Esophagus squamous epithelium (tissue), 5 donors: ENCODE measurements around the gene DUSP11. TPM values are rescaled to one million over a fixed set of nuclear protein-coding genes. Genes with fewer than 3 reads are reported as not detected.

ENCODE experiments used
- DNase-seq: peaks from one replicate; lab custom pipeline; 2025; lab: John Stamatoyannopoulos, UW
- H3K27ac ChIP-seq, 4 donors: fragments of 200-600 bp; sonication (generic); one replicate each; pipeline ENCODE4 v1.5.1; 2016 to 2019; ENCODE audit warnings: mild to moderate bottlenecking in 1 of 4
- H3K27me3 ChIP-seq, 4 donors: fragments of 200-600 bp; sonication (generic); 1 replicate in 3 of 4; 2 replicates in 1 of 4; pipeline versions ENCODE4 v1.5.1 to v1.6.0; 2017 to 2021; ENCODE audit warnings: antibody characterized with exemption in 1 of 4
- H3K36me3 ChIP-seq, 3 donors: fragments of 200-600 bp; sonication (generic); one replicate each; pipeline ENCODE4 v1.5.1; 2016 to 2019
- H3K4me1 ChIP-seq, 3 donors: fragments of 200-600 bp; sonication (generic); one replicate each; pipeline ENCODE4 v1.5.1; 2017 to 2019
- H3K4me3 ChIP-seq, 4 donors: fragments of 200-600 bp; sonication (generic); 1 replicate in 3 of 4; 2 replicates in 1 of 4; pipeline ENCODE4 v1.5.1; 2016 to 2019; ENCODE audit warnings: mild to moderate bottlenecking in 2 of 4, moderate library complexity in 1 of 4
- H3K9me3 ChIP-seq, 3 donors: fragments of 200-600 bp; sonication (generic); one replicate each; pipeline ENCODE4 v1.5.1; 2016 to 2019
- POLR2A ChIP-seq, 4 donors: fragments of 450-650 bp; IDR thresholded peaks; one replicate each; pipeline ENCODE4 v1.6.1; 2017; ENCODE audit warnings: antibody characterized with exemption in 4 of 4, mild to moderate bottlenecking in 4 of 4, moderate library complexity in 3 of 4
- WGBS, 2 donors: methylation state at CpG; one replicate each; pipeline ENCODE4 v1.1.5; 2018; 5-methylcytosine and 5-hydroxymethylcytosine counted together
- intact Hi-C: fragments of 100-400 bp; cut with DNase I; formaldehyde crosslinking; loops from one replicate; pipeline ENCODE4 v1.15.0; 2022
- total RNA-seq, 4 donors: library from RNA; depleted of rRNA; stranded (reverse); fragments of >200 nt; gene quantifications; one replicate each; pipeline ENCODE4 v1.1.0, GENCODE V29; 2016
- TF ChIP-seq, protein P1 (sequence below), 6 experiments: fragments of 450-650 bp in 4 of 6; fragments of 200-600 bp in 2 of 6; sonication (generic) in 2 of 6; IDR thresholded peaks; one replicate each; pipeline ENCODE4 v1.5.1; 2016 to 2019; ENCODE audit warnings: antibody characterized with exemption in 6 of 6, mild to moderate bottlenecking in 4 of 6, moderate library complexity in 4 of 6
- donor health status: DM: yes; HTN: yes; CAD: no.

The DUSP11 gene
- total RNA-seq, 4 donors from 2014 or later, result 24.5 to 48.2 (median 41.0) TPM

DNA sequence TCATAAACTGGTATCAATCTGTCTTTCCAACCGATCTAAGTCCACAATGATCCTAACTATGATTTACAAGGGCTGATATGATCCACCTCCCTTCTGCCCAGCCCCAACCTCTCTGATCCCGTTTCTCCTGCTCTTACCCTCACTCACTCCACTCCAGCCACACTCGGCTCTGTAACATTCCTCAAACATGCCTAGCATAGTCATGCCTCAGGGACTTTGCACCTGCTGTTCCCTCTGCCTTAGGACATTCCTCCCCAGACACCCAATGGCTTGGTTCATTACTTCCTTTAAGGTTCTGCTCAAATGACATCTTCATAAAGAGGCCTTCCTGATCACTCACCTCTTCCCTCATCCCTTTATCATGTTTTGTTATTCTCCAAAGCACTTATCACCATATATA lies 9.2 kb downstream of the DUSP11 start:
- TF ChIP-seq, protein P1, sequence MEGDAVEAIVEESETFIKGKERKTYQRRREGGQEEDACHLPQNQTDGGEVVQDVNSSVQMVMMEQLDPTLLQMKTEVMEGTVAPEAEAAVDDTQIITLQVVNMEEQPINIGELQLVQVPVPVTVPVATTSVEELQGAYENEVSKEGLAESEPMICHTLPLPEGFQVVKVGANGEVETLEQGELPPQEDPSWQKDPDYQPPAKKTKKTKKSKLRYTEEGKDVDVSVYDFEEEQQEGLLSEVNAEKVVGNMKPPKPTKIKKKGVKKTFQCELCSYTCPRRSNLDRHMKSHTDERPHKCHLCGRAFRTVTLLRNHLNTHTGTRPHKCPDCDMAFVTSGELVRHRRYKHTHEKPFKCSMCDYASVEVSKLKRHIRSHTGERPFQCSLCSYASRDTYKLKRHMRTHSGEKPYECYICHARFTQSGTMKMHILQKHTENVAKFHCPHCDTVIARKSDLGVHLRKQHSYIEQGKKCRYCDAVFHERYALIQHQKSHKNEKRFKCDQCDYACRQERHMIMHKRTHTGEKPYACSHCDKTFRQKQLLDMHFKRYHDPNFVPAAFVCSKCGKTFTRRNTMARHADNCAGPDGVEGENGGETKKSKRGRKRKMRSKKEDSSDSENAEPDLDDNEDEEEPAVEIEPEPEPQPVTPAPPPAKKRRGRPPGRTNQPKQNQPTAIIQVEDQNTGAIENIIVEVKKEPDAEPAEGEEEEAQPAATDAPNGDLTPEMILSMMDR (IDR thresholded peaks at IDR 0.05), result no peak
- no peak for TF ChIP-seq POLR2A (IDR thresholded peaks at IDR 0.05)
- WGBS, 2 donors, result 72 to 87% methylated on average over 3 of the region's 3 CpGs
- DNase-seq, result no peak
- Histone ChIP-seq H3K36me3 (peaks cover 5 to 99% (median 36%) of the 10 kb centered on the region in 3 donors), H3K27ac (no peak overlapping the region), H3K9me3 (no peaks in the 10 kb centered on the region), H3K27me3 (no peaks in the 10 kb centered on the region), H3K4me1 (no peaks in the 10 kb centered on the region), H3K4me3 (no peak overlapping the region)
- intact Hi-C loops, result loop anchor here (10.0 kb wide), 1 partner anchor 76 kb away; no protein-coding TSS in a partner anchor

DNA sequence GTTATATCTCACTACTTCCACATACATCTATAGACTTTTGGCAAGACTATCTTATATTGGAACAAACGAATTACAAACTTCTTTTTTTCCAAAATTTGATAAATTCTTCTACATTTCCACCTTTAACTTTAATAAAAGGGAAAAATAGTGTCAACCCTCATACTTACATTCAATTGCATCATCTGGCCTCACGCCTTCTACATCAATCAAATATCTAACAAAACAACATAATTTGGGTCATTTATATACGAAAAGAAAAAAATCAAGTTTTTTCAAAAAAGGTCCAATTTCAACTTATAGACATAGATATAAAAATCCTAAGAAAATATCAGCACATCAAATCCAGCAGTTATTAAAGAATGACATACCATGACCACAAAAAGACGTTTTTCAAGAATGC lies 12.9 kb downstream of the DUSP11 start:
- TF ChIP-seq, protein P1 (IDR thresholded peaks at IDR 0.05), result no peak
- TF ChIP-seq POLR2A (IDR thresholded peaks at IDR 0.05), result no peak
- Histone ChIP-seq H3K36me3 (peaks cover 5 to 99% (median 40%) of the 10 kb centered on the region in 3 donors), H3K4me3 (no peak overlapping the region), H3K27me3 (no peaks in the 10 kb centered on the region), H3K27ac (no peak overlapping the region), H3K9me3 (no peaks in the 10 kb centered on the region), H3K4me1 (peaks cover 0 to 11% (median 0%) of the 10 kb centered on the region in 3 donors)
- 88 to 93% methylated on average over 4 of the region's 4 CpGs for WGBS, 2 donors
- DNase-seq, result no peak
- intact Hi-C loops, result no loop called here

DNA sequence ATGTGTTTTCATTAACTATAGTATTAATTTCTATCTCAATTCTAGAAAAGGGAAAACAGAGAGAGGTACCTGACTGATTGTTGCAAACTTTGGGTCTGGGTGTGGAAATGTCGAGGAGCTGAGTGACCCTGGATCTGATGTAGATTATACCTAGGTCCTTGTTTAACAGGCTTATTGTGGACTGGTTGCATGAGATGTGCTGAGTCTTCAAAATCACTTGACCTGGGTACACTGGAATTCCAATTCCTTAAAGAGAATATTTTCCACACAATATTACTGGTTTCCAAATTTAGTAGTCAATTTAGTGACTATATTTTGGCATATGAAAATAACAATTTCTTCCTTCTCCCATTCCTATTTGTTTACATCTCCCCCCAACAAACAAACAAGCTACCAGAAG lies 13.6 kb downstream of the DUSP11 start:
- H3K36me3 ChIP-seq, result peaks cover 5 to 99% (median 43%) of the 10 kb centered on the region in 3 donors
- 100% methylated on average over 1 of the region's 1 CpG for WGBS, 2 donors
- no peak overlapping the region for H3K4me3 ChIP-seq
- no peak overlapping the region for H3K27ac ChIP-seq
- peaks cover 0 to 11% (median 0%) of the 10 kb centered on the region in 3 donors for H3K4me1 ChIP-seq
- DNase-seq, result no peak
- H3K27me3 ChIP-seq, result no peaks in the 10 kb centered on the region
- H3K9me3 ChIP-seq, result no peaks in the 10 kb centered on the region
- intact Hi-C loops, result no loop called here
- TF ChIP-seq, protein P1 (IDR thresholded peaks at IDR 0.05), result no peak
- no peak for TF ChIP-seq POLR2A (IDR thresholded peaks at IDR 0.05)

DNA sequence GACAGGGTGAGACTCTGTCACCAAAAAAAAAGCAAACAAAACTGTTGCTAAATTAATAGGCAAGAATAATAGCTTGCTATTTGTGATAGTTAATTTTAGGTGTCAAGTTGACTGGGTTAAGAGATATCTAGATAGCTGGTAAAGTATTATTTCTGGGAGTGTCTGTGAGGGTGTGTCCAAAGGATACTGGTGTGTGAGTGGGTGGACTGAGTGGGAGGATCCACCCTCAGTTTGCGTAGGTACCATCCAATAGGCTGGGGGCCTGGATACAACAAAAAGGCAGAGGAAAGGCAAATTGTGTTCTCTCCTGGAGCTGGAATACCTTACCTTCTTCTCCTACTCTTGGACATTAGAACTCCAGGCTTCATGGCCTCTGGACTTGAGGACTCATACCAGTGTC lies 15.0 kb downstream of the DUSP11 start:
- TF ChIP-seq, protein P1 (IDR thresholded peaks at IDR 0.05), result no peak
- no peak for TF ChIP-seq POLR2A (IDR thresholded peaks at IDR 0.05)
- H3K9me3 ChIP-seq, result no peaks in the 10 kb centered on the region
- intact Hi-C loops, result no loop called here
- H3K27me3 ChIP-seq, result no peaks in the 10 kb centered on the region
- H3K36me3 ChIP-seq, result peaks cover 5 to 99% (median 53%) of the 10 kb centered on the region in 3 donors
- peaks cover 0 to 15% (median 0%) of the 10 kb centered on the region in 3 donors for H3K4me1 ChIP-seq
- WGBS, 2 donors, result 94 to 100% methylated on average over 1 of the region's 1 CpG
- peak overlapping the region in 2 of 4 donors; percentile 8 to 15 for H3K27ac ChIP-seq
- no peak overlapping the region for H3K4me3 ChIP-seq
- DNase-seq, result no peak

DNA sequence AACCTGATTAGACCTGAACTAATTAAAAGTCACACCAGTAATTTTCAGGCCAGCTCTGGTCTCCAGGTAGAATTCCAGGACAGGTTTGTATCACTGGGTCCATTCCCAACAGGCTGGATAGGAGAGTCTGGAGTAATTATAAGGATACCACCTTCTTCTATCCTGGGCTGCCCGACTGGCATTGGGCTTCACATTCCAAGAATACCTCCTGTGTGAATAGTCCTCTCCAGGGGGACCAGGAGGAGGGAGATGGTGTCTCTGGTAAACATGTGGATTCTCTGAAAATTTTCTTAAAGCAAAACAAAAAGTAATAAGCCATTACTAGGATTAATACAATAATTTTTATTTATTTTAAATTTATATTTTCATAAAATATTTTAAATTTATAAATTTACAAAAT lies 17.3 kb downstream of the DUSP11 start:
- H3K27me3 ChIP-seq, result no peaks in the 10 kb centered on the region
- H3K4me3 ChIP-seq, result no peak overlapping the region
- no peaks in the 10 kb centered on the region for H3K9me3 ChIP-seq
- no peak for DNase-seq
- peaks cover 5 to 99% (median 33%) of the 10 kb centered on the region in 3 donors for H3K36me3 ChIP-seq
- intact Hi-C loops, result no loop called here
- H3K27ac ChIP-seq, result no peak overlapping the region
- no peak for TF ChIP-seq POLR2A (IDR thresholded peaks at IDR 0.05)
- TF ChIP-seq, protein P1 (IDR thresholded peaks at IDR 0.05), result no peak
- H3K4me1 ChIP-seq, result peaks cover 0 to 26% (median 0%) of the 10 kb centered on the region in 3 donors
- 81 to 100% methylated on average over 1 of the region's 1 CpG for WGBS, 2 donors
